HG02885 (cell line): ENCODE measurements around the gene SDK2.
"Not testable (repeated sequence)": the region's sequence is repeated elsewhere in the genome, so short reads cannot be mapped to it uniquely, and the experiment has no call there.

Source experiments
- ATAC-seq: cut with Tn5 transposase; IDR thresholded peaks from one replicate; pipeline ENCODE4 v1.9.1; 2021; ENCODE audit warnings: mild to moderate bottlenecking; ENCODE audit not compliant: unreplicated experiment, poor library complexity

Gene SDK2

GRCh38 chr17:73341350-73342049, 302.7 kb downstream of the SDK2 start:
- no peak for ATAC-seq

GRCh38 chr17:73340093-73340596, 304.1 kb downstream of the SDK2 start:
- no peak for ATAC-seq

GRCh38 chr17:73338566-73339197, 305.6 kb downstream of the SDK2 start:
- ATAC-seq = no peak

- no peak for ATAC-seq
These were observed 306.2 kb downstream of the SDK2 start for GRCh38 chr17:73338050-73338521.

GRCh38 chr17:73337330-73337710, 306.9 kb downstream of the SDK2 start:
- ATAC-seq = no peak

- ATAC-seq = no peak
These were observed 307.6 kb downstream of the SDK2 start for GRCh38 chr17:73336408-73337329.

GRCh38 chr17:73335591-73336407, 308.4 kb downstream of the SDK2 start:
- ATAC-seq = no peak

GRCh38 chr17:73334771-73335513, 309.3 kb downstream of the SDK2 start:
- no peak for ATAC-seq

- not testable (repeated sequence) for ATAC-seq
These were observed 310.8 kb downstream of the SDK2 start for GRCh38 chr17:73333445-73333844.

GRCh38 chr17:73331060-73331459, 313.2 kb downstream of the SDK2 start:
- no peak for ATAC-seq

- no peak for ATAC-seq
These were observed 316.6 kb downstream of the SDK2 start for GRCh38 chr17:73327676-73328075.

GRCh38 chr17:73325527-73325842, 318.8 kb downstream of the SDK2 start:
- ATAC-seq = no peak

GRCh38 chr17:73324711-73325526, 319.3 kb downstream of the SDK2 start:
- ATAC-seq = no peak

GRCh38 chr17:73324160-73324475, 320.1 kb downstream of the SDK2 start:
- ATAC-seq = no peak

GRCh38 chr17:73323409-73324159, 320.7 kb downstream of the SDK2 start:
- ATAC-seq = no peak

GRCh38 chr17:73320601-73321264, 323.5 kb downstream of the SDK2 start:
- ATAC-seq = no peak

- ATAC-seq = no peak
These were observed 324.5 kb downstream of the SDK2 start for GRCh38 chr17:73319766-73320165.

GRCh38 chr17:73318836-73319235, 325.4 kb downstream of the SDK2 start:
- ATAC-seq = no peak
